Neutrophil (primary cell): ENCODE measurements around the gene WDR5B.
"Not testable (repeated sequence)": the region's sequence is repeated elsewhere in the genome, so short reads cannot be mapped to it uniquely, and the experiment has no call there.

Source experiments
- H3K27ac ChIP-seq: fragments of 200-600 bp; sonication (generic); 2 replicates; pipeline ENCODE4 v1.5.1; 2016; ENCODE audit warnings: mild to moderate bottlenecking, moderate library complexity
- H3K27me3 ChIP-seq: fragments of 200-600 bp; sonication (generic); 2 replicates; pipeline ENCODE4 v1.6.0; 2016; ENCODE audit warnings: mild to moderate bottlenecking
- H3K36me3 ChIP-seq: fragments of 200-600 bp; sonication (generic); 2 replicates; pipeline ENCODE4 v1.5.1; 2017
- H3K4me1 ChIP-seq, 2 experiments: fragments of 200-600 bp in 1 of 2; sonication (generic) in 1 of 2; 1 replicate in 1 of 2; 2 replicates in 1 of 2; pipeline versions ENCODE4 v1.5.1 to v1.6.1; 2013 to 2016; ENCODE audit warnings: low read depth in 1 of 2, low read length in 1 of 2, mild to moderate bottlenecking in 1 of 2, moderate library complexity in 1 of 2; ENCODE audit not compliant: control insufficient read depth in 1 of 2, insufficient read depth in 1 of 2
- H3K4me3 ChIP-seq, 2 experiments: fragments of 200-600 bp in 1 of 2; sonication (generic) in 1 of 2; 1 replicate in 1 of 2; 2 replicates in 1 of 2; pipeline ENCODE4 v1.5.1; 2013 to 2016; ENCODE audit warnings: low read depth in 1 of 2, low read length in 1 of 2, mild to moderate bottlenecking in 1 of 2, moderate library complexity in 1 of 2
- H3K9me3 ChIP-seq: fragments of 200-600 bp; sonication (generic); 2 replicates; pipeline ENCODE4 v1.5.1; 2016
- CTCF ChIP-seq: fragments of 200-600 bp; sonication (generic); IDR thresholded peaks from 2 replicates; pipeline ENCODE4 v1.5.1; 2016; ENCODE audit warnings: antibody characterized with exemption

The WDR5B gene

GRCh38 chr3:122383771-122384697 is 31.8 kb downstream of the WDR5B start, which contains the start of gene FAM162A:
FAM162A (plus strand) TSS chr3:122384182; CDS start chr3:122384266, 84 bp downstream.
- peak; percentile 84 for TF ChIP-seq CTCF
- Histone ChIP-seq H3K9me3 (no peaks in the 10 kb centered on the region), H3K4me1 (peaks cover 38 to 39% of the 10 kb centered on the region in 2 experiments), H3K27ac (peak within 1 kb of the TSS; percentile 86), H3K4me3 (peak within 1 kb of the TSS; percentile 82), H3K36me3 (peaks cover 4% of the 10 kb centered on the region), H3K27me3 (no peaks in the 10 kb centered on the region)

GRCh38 chr3:122382888-122383666 is 32.8 kb downstream of the WDR5B start, which contains the start of gene MIX23:
MIX23 (minus strand) TSS chr3:122383231; CDS start chr3:122383224, 7 bp downstream.
- Histone ChIP-seq H3K36me3 (peaks cover 4% of the 10 kb centered on the region), H3K4me1 (peaks cover 47 to 49% of the 10 kb centered on the region in 2 experiments), H3K4me3 (peak within 1 kb of the TSS; percentile 82), H3K9me3 (no peaks in the 10 kb centered on the region), H3K27ac (peak within 1 kb of the TSS; percentile 86), H3K27me3 (no peaks in the 10 kb centered on the region)
- TF ChIP-seq CTCF, result peak; percentile 14

- H3K27ac ChIP-seq, result peak overlapping the region; percentile 59
- H3K36me3 ChIP-seq, result no peaks in the 10 kb centered on the region
- no peaks in the 10 kb centered on the region for H3K27me3 ChIP-seq
- no peak overlapping the region for H3K4me3 ChIP-seq
- H3K4me1 ChIP-seq, result peaks cover 36 to 40% of the 10 kb centered on the region in 2 experiments
- H3K9me3 ChIP-seq, result no peaks in the 10 kb centered on the region
- TF ChIP-seq CTCF, result no peak
These were observed 37.9 kb downstream of the WDR5B start for GRCh38 chr3:122377975-122378374.

GRCh38 chr3:122374034-122374433 is 41.8 kb downstream of the WDR5B start:
- H3K27me3 ChIP-seq, result no peaks in the 10 kb centered on the region
- H3K4me1 ChIP-seq, result peaks cover 33% of the 10 kb centered on the region in 2 experiments
- H3K36me3 ChIP-seq, result no peaks in the 10 kb centered on the region
- H3K9me3 ChIP-seq, result no peaks in the 10 kb centered on the region
- TF ChIP-seq CTCF, result no peak
- H3K27ac ChIP-seq, result no peak overlapping the region
- no peak overlapping the region for H3K4me3 ChIP-seq

- peaks cover 10% of the 10 kb centered on the region in 2 experiments for H3K4me1 ChIP-seq
- no peak for TF ChIP-seq CTCF
- no peaks in the 10 kb centered on the region for H3K9me3 ChIP-seq
- H3K4me3 ChIP-seq, result no peak overlapping the region
- peaks cover 3% of the 10 kb centered on the region for H3K36me3 ChIP-seq
- no peaks in the 10 kb centered on the region for H3K27me3 ChIP-seq
- H3K27ac ChIP-seq, result no peak overlapping the region
These were observed 49.5 kb downstream of the WDR5B start for GRCh38 chr3:122366379-122366749.

GRCh38 chr3:122365582-122366378 is 50.1 kb downstream of the WDR5B start:
- H3K27ac ChIP-seq, H3K27me3 ChIP-seq, H3K4me3 ChIP-seq, H3K9me3 ChIP-seq, H3K4me1 ChIP-seq, H3K36me3 ChIP-seq: not testable (repeated sequence)
